NCI-H82 treated with DMSO at 0.1 percent for 48 hours (cell line): ENCODE data around the gene CNTN6.

Experiments used
- DNase-seq: peaks from one replicate; lab custom pipeline; 2025; ENCODE audit not compliant: unreplicated experiment; lab: John Stamatoyannopoulos, UW

CNTN6 gene

GRCh38 chr3:1092771-1093170 lies at the start of gene CNTN6:
CNTN6 (plus strand) TSS chr3:1093024; CDS start chr3:1148009, 54,985 bp downstream.
- no peak for DNase-seq

- DNase-seq, result no peak
Measured at GRCh38 chr3:1048558-1048957, 44.3 kb upstream of the CNTN6 start.

- DNase-seq, result no peak
Measured at GRCh38 chr3:1055870-1056269, 37.0 kb upstream of the CNTN6 start.

- DNase-seq, result no peak
Measured at GRCh38 chr3:1056744-1057143, 36.1 kb upstream of the CNTN6 start.

- DNase-seq, result no peak
Measured at GRCh38 chr3:1057436-1057835, 35.4 kb upstream of the CNTN6 start.

- DNase-seq, result no peak
Measured at GRCh38 chr3:1068985-1069384, 23.8 kb upstream of the CNTN6 start.

GRCh38 chr3:1072041-1072440 lies 20.8 kb upstream of the CNTN6 start:
- DNase-seq, result no peak

- DNase-seq, result no peak
Measured at GRCh38 chr3:1079662-1080061, 13.2 kb upstream of the CNTN6 start.

GRCh38 chr3:1082108-1082507 lies 10.7 kb upstream of the CNTN6 start:
- DNase-seq, result no peak

GRCh38 chr3:1087066-1087560 lies 5.7 kb upstream of the CNTN6 start:
- no peak for DNase-seq

GRCh38 chr3:1088503-1088902 lies 4.3 kb upstream of the CNTN6 start:
- DNase-seq, result no peak

- no peak for DNase-seq
Measured at GRCh38 chr3:1091286-1091685, 1.5 kb upstream of the CNTN6 start.

- no peak for DNase-seq
Measured at GRCh38 chr3:1092061-1092460, 763 bp upstream of the CNTN6 start.

GRCh38 chr3:1093217-1093616 lies 393 bp downstream of the CNTN6 start:
- no peak for DNase-seq

- DNase-seq, result no peak
Measured at GRCh38 chr3:1103525-1103924, 10.7 kb downstream of the CNTN6 start.

- DNase-seq, result no peak
Measured at GRCh38 chr3:1117843-1118473, 25.1 kb downstream of the CNTN6 start.

- no peak for DNase-seq
Measured at GRCh38 chr3:1131166-1131565, 38.3 kb downstream of the CNTN6 start.

- no peak for DNase-seq
Measured at GRCh38 chr3:1135194-1135593, 42.4 kb downstream of the CNTN6 start.

GRCh38 chr3:1138036-1138435 lies 45.2 kb downstream of the CNTN6 start:
- no peak for DNase-seq

GRCh38 chr3:1139071-1139470 lies 46.2 kb downstream of the CNTN6 start:
- no peak for DNase-seq

- DNase-seq, result no peak
Measured at GRCh38 chr3:1147326-1147725, 54.5 kb downstream of the CNTN6 start.

- no peak for DNase-seq
Measured at GRCh38 chr3:1147819-1148218, 55.0 kb downstream of the CNTN6 start.

GRCh38 chr3:1164101-1164500 lies 71.3 kb downstream of the CNTN6 start:
- DNase-seq, result no peak
